Right hindlimb (tissue), 1 donor: ENCODE data around the gene GPC6.

Source experiments
- DNase-seq: peaks from one replicate; pipeline ENCODE4 v3.0.0-alpha.2; 2018

GPC6 gene

GRCh38 chr13:93758575-93758974 lies 532.0 kb downstream of the GPC6 start:
- DNase-seq: no peak

GRCh38 chr13:93762708-93763426 lies 536.3 kb downstream of the GPC6 start:
- DNase-seq: no peak

GRCh38 chr13:93765062-93765461 lies 538.5 kb downstream of the GPC6 start:
- DNase-seq: no peak

DNA sequence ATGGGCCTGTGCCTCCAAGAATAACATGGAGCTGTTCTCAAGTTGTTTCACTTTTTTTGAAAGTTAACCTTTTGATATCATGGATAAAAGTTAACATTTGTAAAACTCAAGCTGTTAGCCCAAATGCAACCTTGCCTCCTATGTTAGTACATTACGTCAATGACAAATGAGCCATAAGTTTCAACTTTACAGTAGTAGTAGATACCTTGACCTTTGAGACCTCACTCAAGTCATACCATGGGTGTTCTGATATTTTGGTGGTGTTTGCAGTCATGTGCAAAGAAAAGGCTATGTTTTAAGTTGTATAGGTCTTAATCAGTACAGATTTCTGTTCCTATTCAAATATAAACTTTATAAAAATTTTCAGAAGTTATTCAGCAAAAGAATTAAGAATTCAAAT lies 539.2 kb downstream of the GPC6 start:
- DNase-seq: no peak

- DNase-seq: no peak
These were observed 540.1 kb downstream of the GPC6 start for GRCh38 chr13:93766719-93767118.

GRCh38 chr13:93767180-93767916 lies 540.7 kb downstream of the GPC6 start:
- DNase-seq: no peak

DNA sequence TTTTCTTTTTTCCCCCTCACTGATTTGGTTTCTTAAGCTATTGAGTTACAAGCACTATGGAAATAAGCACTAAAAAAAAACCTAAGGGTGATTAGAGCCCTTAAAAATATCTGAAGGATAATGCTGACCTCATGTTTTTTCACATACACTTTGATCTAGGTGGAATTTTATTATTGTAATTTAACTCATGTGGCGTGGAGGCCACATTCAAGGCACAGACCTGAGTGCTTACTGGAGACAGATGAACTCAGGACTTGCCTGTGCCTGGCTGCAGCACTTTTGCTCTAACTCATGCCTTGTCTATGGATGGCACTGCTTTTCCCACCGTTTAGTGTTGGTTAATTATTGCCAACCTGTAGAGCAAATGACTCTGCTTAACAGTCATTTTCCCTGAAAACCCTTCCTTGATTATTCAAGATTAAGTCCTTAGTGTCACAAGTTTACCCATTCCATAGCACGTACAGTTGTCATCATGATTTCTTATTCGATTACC lies 541.4 kb downstream of the GPC6 start:
- DNase-seq: no peak

- no peak for DNase-seq
These were observed 542.5 kb downstream of the GPC6 start for GRCh38 chr13:93769101-93769500.

- no peak for DNase-seq
These were observed 543.0 kb downstream of the GPC6 start for GRCh38 chr13:93769607-93770006.

- no peak for DNase-seq
These were observed 544.6 kb downstream of the GPC6 start for GRCh38 chr13:93771227-93771626.

DNA sequence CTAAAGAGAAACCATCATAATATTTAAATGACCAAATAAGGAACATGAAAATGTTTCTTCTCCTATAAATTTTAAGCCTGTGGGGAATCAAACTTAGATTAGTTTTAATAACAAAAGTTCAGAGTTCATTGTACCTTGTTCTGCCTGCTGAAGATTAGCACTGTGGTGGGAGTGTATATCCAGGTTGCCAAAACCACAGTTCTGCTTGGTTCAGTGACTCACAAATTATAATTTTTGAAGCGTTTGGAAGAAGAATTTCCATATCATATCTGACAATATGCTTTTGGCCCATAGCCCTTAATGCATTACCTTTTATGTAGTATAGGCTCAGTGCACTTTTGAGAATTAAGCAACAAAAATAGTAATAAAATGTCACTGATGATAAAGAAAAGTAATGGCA lies 545.2 kb downstream of the GPC6 start:
- no peak for DNase-seq

DNA sequence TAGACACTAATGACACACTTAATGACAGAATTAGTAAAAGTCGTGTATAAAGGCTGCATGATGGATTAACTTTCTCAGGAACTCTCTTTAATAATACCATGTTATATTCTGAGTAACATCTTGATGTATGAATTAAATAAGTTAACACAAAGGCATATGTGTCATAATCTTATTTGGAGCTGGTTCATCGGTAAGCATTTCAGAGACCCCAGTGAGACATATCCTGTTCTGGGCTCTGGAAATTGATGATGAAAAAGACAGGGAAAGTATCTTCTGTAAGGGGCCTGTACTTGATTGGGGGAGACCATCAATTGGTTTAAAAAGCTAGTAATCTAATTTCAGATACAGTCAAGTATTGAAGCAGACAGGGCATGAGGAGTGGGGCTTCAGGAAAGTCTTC lies 547.9 kb downstream of the GPC6 start:
- no peak for DNase-seq

DNA sequence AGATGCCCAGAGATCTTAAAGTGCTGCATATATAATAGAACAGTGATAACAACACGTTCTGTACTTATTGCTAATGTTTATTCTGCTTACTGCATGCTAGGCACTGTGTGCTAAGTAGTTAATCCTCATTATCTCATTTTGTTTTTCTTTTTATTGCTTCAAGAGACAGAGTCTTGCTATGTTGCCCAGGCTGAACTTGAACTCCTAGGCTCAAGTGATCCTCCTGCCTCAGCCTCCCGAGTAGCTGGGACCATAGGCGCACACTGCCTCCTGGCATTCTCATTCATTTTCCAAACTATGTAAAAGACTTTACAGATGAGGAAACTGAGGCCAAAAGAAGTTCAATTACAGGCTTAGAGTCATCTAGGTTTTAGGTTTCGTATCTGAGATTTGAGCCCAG lies 548.4 kb downstream of the GPC6 start:
- DNase-seq: no peak

- no peak for DNase-seq
These were observed 549.0 kb downstream of the GPC6 start for GRCh38 chr13:93775507-93776108.

GRCh38 chr13:93776936-93777335 lies 550.3 kb downstream of the GPC6 start:
- DNase-seq: no peak

- DNase-seq: no peak
These were observed 550.9 kb downstream of the GPC6 start for GRCh38 chr13:93777504-93777903.

DNA sequence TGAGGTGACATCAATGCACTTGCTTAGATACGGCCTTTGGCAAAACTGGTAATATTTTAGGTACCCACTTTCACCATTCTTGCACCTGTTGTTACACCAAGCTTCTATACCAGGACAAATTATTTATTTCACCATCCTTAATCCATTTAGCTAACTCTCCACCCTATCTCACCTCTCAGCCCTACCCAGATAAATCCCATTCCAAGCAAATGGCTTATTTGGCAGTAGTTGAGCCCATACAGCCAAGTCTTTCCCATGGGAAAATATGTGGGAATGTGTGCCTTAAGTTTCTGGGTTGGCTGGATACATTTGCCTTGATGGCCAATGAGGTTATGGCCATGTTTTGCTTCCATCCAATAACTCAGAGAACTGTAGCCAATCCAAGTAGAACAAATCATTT lies 551.9 kb downstream of the GPC6 start:
- no peak for DNase-seq

DNA sequence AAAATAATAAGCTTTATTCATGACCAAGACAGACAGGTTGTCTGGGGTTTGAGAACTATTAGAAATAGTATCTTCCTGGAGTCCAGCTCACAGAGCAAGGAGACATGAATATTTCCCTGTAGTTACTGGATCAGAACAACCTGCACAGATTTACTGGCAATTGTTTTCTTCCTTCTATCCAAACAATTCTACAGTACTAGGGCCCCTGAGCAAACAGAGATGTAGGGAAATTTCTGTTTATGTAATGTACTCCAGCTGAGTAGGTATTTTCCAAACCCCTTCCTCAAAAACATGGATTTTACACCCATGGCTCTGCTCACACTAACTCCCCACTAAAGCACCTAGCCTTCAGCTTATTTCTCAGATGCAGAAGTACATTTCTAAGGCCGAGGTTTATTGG lies 557.6 kb downstream of the GPC6 start:
- no peak for DNase-seq

- DNase-seq: no peak
These were observed 560.4 kb downstream of the GPC6 start for GRCh38 chr13:93786846-93787489.

DNA sequence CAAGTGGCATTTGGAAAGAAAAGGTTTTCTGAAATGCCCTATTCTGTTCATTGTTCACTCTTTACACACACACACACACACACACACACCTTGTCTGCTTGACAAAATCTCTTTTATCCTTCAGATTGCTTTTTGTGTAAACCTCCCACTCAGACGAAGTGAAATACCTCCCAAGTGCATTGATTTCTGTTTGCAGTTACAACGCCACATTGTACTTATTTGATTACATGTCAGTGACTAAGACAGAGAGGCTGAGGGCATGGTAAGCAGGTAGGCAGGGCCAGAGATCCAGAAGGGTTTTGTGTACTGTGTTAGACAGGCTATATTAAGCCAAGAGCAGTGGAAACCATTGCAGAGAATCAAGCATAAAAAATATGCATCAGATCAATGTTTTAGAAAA lies 561.8 kb downstream of the GPC6 start:
- DNase-seq: no peak

- no peak for DNase-seq
These were observed 562.5 kb downstream of the GPC6 start for GRCh38 chr13:93789058-93789457.

DNA sequence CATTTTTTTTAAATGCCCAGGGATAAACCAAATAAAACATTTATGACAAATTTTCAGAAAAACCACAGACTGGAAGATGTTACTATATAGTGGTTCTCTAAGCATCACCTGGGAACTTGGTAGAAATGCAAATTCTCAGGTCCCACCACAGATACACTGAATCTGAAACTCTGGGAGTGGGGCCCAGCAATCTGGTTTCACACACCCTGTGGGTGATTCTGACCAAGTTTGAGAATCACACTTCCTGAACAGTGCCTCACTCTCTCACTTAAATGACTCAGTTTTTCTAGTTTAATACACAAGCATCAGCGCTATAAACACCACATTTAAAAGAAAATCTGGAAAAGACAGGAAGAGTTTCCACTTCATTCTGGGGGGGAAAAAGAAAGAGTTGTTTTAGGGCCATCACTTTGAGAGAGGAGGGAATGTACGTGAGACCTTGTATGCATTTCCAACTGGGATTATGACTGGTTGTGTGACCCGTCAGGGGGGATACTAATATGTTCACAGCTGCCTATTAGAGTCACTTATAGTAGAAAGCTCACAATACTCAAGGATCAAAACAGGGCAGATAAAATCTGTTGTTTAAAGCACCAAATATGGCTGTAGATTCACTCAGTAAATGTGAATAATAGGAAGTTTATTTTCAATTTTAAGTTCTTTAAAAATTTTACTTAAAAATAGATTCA lies 567.7 kb downstream of the GPC6 start:
- DNase-seq: no peak

GRCh38 chr13:93797463-93797862 lies 570.9 kb downstream of the GPC6 start:
- DNase-seq: no peak
